Erythroblast (primary cell): ENCODE data around the gene CMSS1.

Experiments
- GATA1 ChIP-seq: IDR thresholded peaks from 2 replicates; pipeline ENCODE4 v1.6.1; 2011; ENCODE audit warnings: low read depth, mild to moderate bottlenecking, control low read depth, low read length, moderate library complexity
- POLR2A ChIP-seq: IDR thresholded peaks from 2 replicates; pipeline ENCODE4 v1.6.1; 2011; ENCODE audit warnings: mild to moderate bottlenecking, low read length

DNA sequence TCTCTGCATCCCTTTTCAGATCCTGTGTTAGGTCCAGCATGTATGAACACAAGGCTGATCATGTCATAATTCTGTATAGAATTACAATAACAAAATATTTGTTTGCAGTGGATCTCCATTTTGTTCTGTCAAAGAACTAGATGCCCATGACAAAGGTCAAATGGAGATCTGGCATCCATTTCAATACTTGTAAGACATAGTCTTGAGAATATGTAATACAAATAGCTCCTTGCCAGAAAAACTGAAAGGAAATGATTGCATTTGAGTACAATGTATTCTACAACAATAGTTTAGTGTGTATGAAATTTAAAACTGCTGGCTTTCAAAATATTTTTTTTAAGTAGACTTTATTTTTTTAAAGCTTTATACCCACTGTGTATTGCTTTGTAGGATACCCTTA, 101.1 kb downstream of the CMSS1 start:
- no peak for TF ChIP-seq POLR2A
- no peak for TF ChIP-seq GATA1
